ENCODE results near the gene SUPV3L1.

GRCh38 chr10:69224862-69225657, 45.0 kb downstream of the SUPV3L1 start:
- no peak for TF ChIP-seq CTCF (optimal IDR thresholded peaks at IDR 0.05 in 1 of 3, IDR thresholded peaks at IDR 0.05 in 1 of 3, conservative IDR thresholded peaks at IDR 0.05 in 1 of 3; ENCODE audit: extremely low read depth in 1 of 3, insufficient read depth in 2 of 3, low read length in 3 of 3)
- TF ChIP-seq EZH2 (IDR thresholded peaks at IDR 0.05; ENCODE audit: low read length): no peak

All from keratinocyte (primary cell).